PC-3 (cell line): ENCODE data around the gene BIN2. TPM values are rescaled to one million over a fixed set of nuclear protein-coding genes. Genes with fewer than 3 reads are reported as not detected.
A peak's percentile ranks its signal among the peaks of the same experiment; 100 is the strongest.
"Not testable (repeated sequence)": the region's sequence is repeated elsewhere in the genome, so short reads cannot be mapped to it uniquely, and the experiment has no call there.

Experiments used
- ATAC-seq: fragments of 200-7000 bp; cut with Tn5 transposase; 2 replicates; pipeline ENCODE4 v1.9.1; 2020; ENCODE audit warnings: mild to moderate bottlenecking, moderate library complexity
- BruUV-seq: library from RNA; stranded (reverse); fragments of 400-500 nt; replicated peaks from 2 replicates; lab custom pipeline; 2021; lab: Mats Ljungman, UMichigan
- CTCF ChIA-PET: fragments of 300-600 bp; sonication (Branson Sonifier 250); formaldehyde crosslinking; loops from one replicate; lab custom pipeline; 2022; ENCODE audit warnings: antibody characterized with exemption; lab: Charles Lee
- POLR2A ChIA-PET: fragments of 300-600 bp; sonication (Branson Sonifier 250); formaldehyde crosslinking; loops from one replicate; lab custom pipeline; 2022; ENCODE audit warnings: antibody characterized with exemption; ENCODE audit not compliant: unreplicated experiment; lab: Charles Lee
- DNase-seq: peaks from one replicate; pipeline ENCODE4 v3.0.0-alpha.2; 2015
- H2AFZ ChIP-seq: fragments of 300-600 bp; sonication (generic); 2 replicates; pipeline ENCODE4 v1.6.0; 2016; ENCODE audit warnings: antibody characterized with exemption, low read length
- H3F3A ChIP-seq: fragments of 300-600 bp; sonication (generic); one replicate; pipeline ENCODE4 v1.6.0; 2017; ENCODE audit warnings: antibody characterized with exemption, low read length, control low read depth, mild to moderate bottlenecking; ENCODE audit not compliant: unreplicated experiment
- H3K27ac ChIP-seq: fragments of 300-600 bp; sonication (generic); 2 replicates; pipeline ENCODE4 v1.5.1; 2016; ENCODE audit warnings: mild to moderate bottlenecking, low read length
- H3K27me3 ChIP-seq: fragments of 300-600 bp; sonication (generic); 2 replicates; pipeline ENCODE4 v1.6.1; 2016; ENCODE audit warnings: low read length, mixed read lengths
- H3K36me3 ChIP-seq: fragments of 300-600 bp; sonication (generic); 2 replicates; pipeline ENCODE4 v1.6.1; 2016; ENCODE audit warnings: low read depth, mixed run types, low read length, mixed read lengths
- H3K4me1 ChIP-seq: fragments of 300-600 bp; sonication (generic); 2 replicates; pipeline ENCODE4 v1.5.1; 2016; ENCODE audit warnings: low read length; ENCODE audit not compliant: insufficient read depth
- H3K4me2 ChIP-seq: fragments of 300-600 bp; sonication (generic); 2 replicates; pipeline ENCODE4 v1.6.0; 2016; ENCODE audit warnings: low read length
- H3K4me3 ChIP-seq: fragments of 300-600 bp; sonication (generic); 2 replicates; pipeline ENCODE4 v1.5.1; 2016; ENCODE audit warnings: mild to moderate bottlenecking, low read length, mixed read lengths
- H3K79me2 ChIP-seq: fragments of 300-600 bp; sonication (generic); 2 replicates; pipeline ENCODE4 v1.6.1; 2017; ENCODE audit warnings: low read length, mixed read lengths
- H3K9ac ChIP-seq: fragments of 300-600 bp; sonication (generic); 2 replicates; pipeline ENCODE4 v1.6.0; 2016; ENCODE audit warnings: mild to moderate bottlenecking, low read length
- H3K9me2 ChIP-seq: fragments of 300-600 bp; sonication (generic); replicated peaks from 2 replicates; pipeline ENCODE4 v1.6.1; 2016; ENCODE audit warnings: mixed run types, low read length, mixed read lengths
- H3K9me3 ChIP-seq: fragments of 300-600 bp; sonication (generic); 2 replicates; pipeline ENCODE4 v1.6.1; 2016; ENCODE audit warnings: low read length, mixed read lengths
- H4K20me1 ChIP-seq: fragments of 300-600 bp; sonication (generic); 2 replicates; pipeline ENCODE4 v1.6.1; 2016; ENCODE audit warnings: low read length, mixed read lengths
- CTCF ChIP-seq: fragments of 300-600 bp; sonication (generic); conservative IDR thresholded peaks from 2 replicates; pipeline ENCODE4 v1.5.1; 2017; ENCODE audit warnings: antibody characterized with exemption, low read depth, mild to moderate bottlenecking, low read length
- EZH2 ChIP-seq: fragments of 300-600 bp; sonication (generic); IDR thresholded peaks from one replicate; pipeline ENCODE4 v1.6.1; 2017; ENCODE audit warnings: antibody characterized with exemption, mild to moderate bottlenecking, low read length; ENCODE audit not compliant: unreplicated experiment
- EZH2phosphoT487 ChIP-seq: fragments of 300-600 bp; sonication (generic); IDR thresholded peaks from 2 replicates; pipeline ENCODE4 v1.6.1; 2018; ENCODE audit warnings: mild to moderate bottlenecking, antibody characterized with exemption, low read length, borderline replicate concordance
- intact Hi-C: fragments of 100-400 bp; cut with micrococcal nuclease; formaldehyde crosslinking; loops from 2 replicates; pipeline ENCODE4 v1.9.0; 2023
- total RNA-seq: library from RNA; depleted of rRNA; stranded (reverse); fragments of >200 nt; gene quantifications from 2 replicates; pipeline ENCODE4 v1.2.3, GENCODE V29; 2014

Gene BIN2
- total RNA-seq, 1 experiment from 2014 or later = not detected

GRCh38 chr12:51318846-51319599 lies 5.0 kb downstream of the BIN2 start:
- H2AFZ ChIP-seq = 0 out of 2 replicates have a peak overlapping the region, but pooled peaks have one; percentile 16
- peak overlapping the region; percentile 12 for H3K4me2 ChIP-seq
- ChIA-PET CTCF (no interaction called here), POLR2A (interaction anchor here (0.5 kb wide), 1 partner anchor 22 kb away, joined by 3 read pairs; no protein-coding TSS in a partner anchor)
- H3K79me2 ChIP-seq = no peaks in the 10 kb centered on the region
- H3F3A ChIP-seq = no peaks in the 10 kb centered on the region
- intact Hi-C loops = no loop called here
- no peak overlapping the region for H3K9ac ChIP-seq
- no peaks in the 10 kb centered on the region for H3K36me3 ChIP-seq
- H3K4me1 ChIP-seq = peaks cover 9% of the 10 kb centered on the region
- H3K4me3 ChIP-seq = no peak overlapping the region
- DNase-seq (peak; percentile 19), ATAC-seq (peak; percentile 51)
- TF ChIP-seq EZH2 = no peak
- no peak for TF ChIP-seq EZH2phosphoT487
- no peak for TF ChIP-seq CTCF
- H3K27me3 ChIP-seq = no peaks in the 10 kb centered on the region
- H3K27ac ChIP-seq = no peak overlapping the region
- no peaks in the 10 kb centered on the region for H4K20me1 ChIP-seq
- H3K9me3 ChIP-seq = no peaks in the 10 kb centered on the region
- no peaks in the 10 kb centered on the region for H3K9me2 ChIP-seq
- BruUV-seq = no TSS peak

GRCh38 chr12:51318057-51318806 lies 5.7 kb downstream of the BIN2 start:
- H3K36me3 ChIP-seq, DNase-seq, H3K4me1 ChIP-seq, ATAC-seq, H3K27ac ChIP-seq, H3F3A ChIP-seq, H3K4me3 ChIP-seq, CTCF ChIA-PET, BruUV-seq, intact Hi-C loops, H3K79me2 ChIP-seq, H3K27me3 ChIP-seq, H3K9ac ChIP-seq, H3K9me3 ChIP-seq, H4K20me1 ChIP-seq, H3K9me2 ChIP-seq: not testable (repeated sequence)
- POLR2A ChIA-PET = interaction anchor here (0.5 kb wide), 1 partner anchor 23 kb away, joined by 3 read pairs; no protein-coding TSS in a partner anchor
- Histone ChIP-seq H2AFZ (0 out of 2 replicates have a peak overlapping the region, but pooled peaks have one; percentile 16), H3K4me2 (peak overlapping the region; percentile 12; the same call in 1 of the 2 replicates)

- H3K4me2 ChIP-seq = no peak overlapping the region
- CTCF ChIA-PET = no interaction called here
- H3F3A ChIP-seq = no peaks in the 10 kb centered on the region
- BruUV-seq = no TSS peak
- H2AFZ ChIP-seq = no peak overlapping the region
- H3K9me2 ChIP-seq = no peaks in the 10 kb centered on the region
- POLR2A ChIA-PET = no interaction called here
- no peak overlapping the region for H3K27ac ChIP-seq
- no peaks in the 10 kb centered on the region for H3K9me3 ChIP-seq
- TF ChIP-seq EZH2phosphoT487 (no peak), CTCF (no peak), EZH2 (no peak)
- no peaks in the 10 kb centered on the region for H3K27me3 ChIP-seq
- no peaks in the 10 kb centered on the region for H3K79me2 ChIP-seq
- H3K36me3 ChIP-seq = no peaks in the 10 kb centered on the region
- peaks cover 19% of the 10 kb centered on the region for H3K4me1 ChIP-seq
- H3K4me3 ChIP-seq = no peak overlapping the region
- no peaks in the 10 kb centered on the region for H4K20me1 ChIP-seq
- no peak overlapping the region for H3K9ac ChIP-seq
- intact Hi-C loops = no loop called here
- no peak for ATAC-seq
- no peak for DNase-seq
Observed at GRCh38 chr12:51311389-51311788, 12.6 kb downstream of the BIN2 start.
